ENCODE data around the gene ZNF865. TPM values are rescaled to one million over a fixed set of nuclear protein-coding genes. Genes with fewer than 3 reads are reported as not detected.

ZNF865 gene
- total RNA-seq, 1 experiment from 2014 or later: 5.5 TPM

GRCh38 chr19:55611300-55611982 is 6.0 kb downstream of the ZNF865 start:
- H3K4me2 ChIP-seq (ENCODE audit: low read length): no peak overlapping the region
- H3K9me2 ChIP-seq (replicated peaks; ENCODE audit: low read length): no peaks in the 10 kb centered on the region
- H3K4me3 ChIP-seq (ENCODE audit: low read length): no peak overlapping the region
- intact Hi-C loops (cut with micrococcal nuclease): no loop called here
- TF ChIP-seq EZH2 (IDR thresholded peaks at IDR 0.05; ENCODE audit: low read length, unreplicated experiment) (no peak), EZH2phosphoT487 (IDR thresholded peaks at IDR 0.05; ENCODE audit: borderline replicate concordance, low read length) (no peak), CTCF (conservative IDR thresholded peaks at IDR 0.05; ENCODE audit: low read depth, low read length) (no peak)
- ChIA-PET POLR2A (ENCODE audit: unreplicated experiment) (no interaction called here), CTCF (no interaction called here)
- no peaks in the 10 kb centered on the region for H3K9me3 ChIP-seq (ENCODE audit: low read length)
- peaks cover 24% of the 10 kb centered on the region for H3K79me2 ChIP-seq (ENCODE audit: low read length)
- peaks cover 7% of the 10 kb centered on the region; the same call in 1 of the 2 replicates for H3K4me1 ChIP-seq (ENCODE audit: insufficient read depth, low read length)
- BruUV-seq (replicated peaks): no TSS peak
- DNase-seq (no peak), ATAC-seq (no peak)
- H2AFZ ChIP-seq (ENCODE audit: low read length): no peak overlapping the region
- no peaks in the 10 kb centered on the region for H3K27me3 ChIP-seq (ENCODE audit: low read length)
- no peaks in the 10 kb centered on the region for H3F3A ChIP-seq (ENCODE audit: low read length, unreplicated experiment)
- no peaks in the 10 kb centered on the region; the same call in 1 of the 2 replicates for H4K20me1 ChIP-seq (ENCODE audit: low read length)
- H3K9ac ChIP-seq (ENCODE audit: low read length): no peak overlapping the region
- H3K36me3 ChIP-seq (ENCODE audit: low read depth, low read length): no peaks in the 10 kb centered on the region; the same call in 1 of the 2 replicates
- no peak overlapping the region for H3K27ac ChIP-seq (ENCODE audit: low read length)

- Histone ChIP-seq H3K27me3 (ENCODE audit: low read length) (no peaks in the 10 kb centered on the region), H3K4me1 (ENCODE audit: insufficient read depth, low read length) (0 out of 2 replicates have a peak, but pooled peaks cover under 1% of the 10 kb centered on the region), H3K4me3 (ENCODE audit: low read length) (no peak overlapping the region), H3K4me2 (ENCODE audit: low read length) (no peak overlapping the region), H3K27ac (ENCODE audit: low read length) (no peak overlapping the region), H3K9me3 (ENCODE audit: low read length) (no peaks in the 10 kb centered on the region), H2AFZ (ENCODE audit: low read length) (no peak overlapping the region), H3K79me2 (ENCODE audit: low read length) (peaks cover 18% of the 10 kb centered on the region), H3F3A (ENCODE audit: low read length, unreplicated experiment) (no peaks in the 10 kb centered on the region), H3K9ac (ENCODE audit: low read length) (no peak overlapping the region), H3K9me2 (replicated peaks; ENCODE audit: low read length) (no peaks in the 10 kb centered on the region), H3K36me3 (ENCODE audit: low read depth, low read length) (no peaks in the 10 kb centered on the region; the same call in 1 of the 2 replicates), H4K20me1 (ENCODE audit: low read length) (no peaks in the 10 kb centered on the region; the same call in 1 of the 2 replicates)
- no peak for DNase-seq
- ChIA-PET POLR2A (ENCODE audit: unreplicated experiment) (no interaction called here), CTCF (no interaction called here)
- no TSS peak for BruUV-seq (replicated peaks)
- intact Hi-C loops (cut with micrococcal nuclease): no loop called here
- no peak for ATAC-seq
- TF ChIP-seq CTCF (conservative IDR thresholded peaks at IDR 0.05; ENCODE audit: low read depth, low read length): no peak
- no peak for TF ChIP-seq EZH2 (IDR thresholded peaks at IDR 0.05; ENCODE audit: low read length, unreplicated experiment)
- TF ChIP-seq EZH2phosphoT487 (IDR thresholded peaks at IDR 0.05; ENCODE audit: borderline replicate concordance, low read length): no peak
These were observed 6.7 kb downstream of the ZNF865 start for GRCh38 chr19:55611983-55612645.

- ChIA-PET POLR2A (ENCODE audit: unreplicated experiment) (no interaction called here), CTCF (no interaction called here)
- Histone ChIP-seq H3K9me3 (ENCODE audit: low read length) (no peaks in the 10 kb centered on the region), H3K4me2 (ENCODE audit: low read length) (no peak overlapping the region), H2AFZ (ENCODE audit: low read length) (no peak overlapping the region), H3K4me3 (ENCODE audit: low read length) (no peak overlapping the region), H3K9ac (ENCODE audit: low read length) (no peak overlapping the region), H3F3A (ENCODE audit: low read length, unreplicated experiment) (no peaks in the 10 kb centered on the region), H3K36me3 (ENCODE audit: low read depth, low read length) (no peaks in the 10 kb centered on the region; the same call in 1 of the 2 replicates), H4K20me1 (ENCODE audit: low read length) (no peaks in the 10 kb centered on the region; the same call in 1 of the 2 replicates), H3K9me2 (replicated peaks; ENCODE audit: low read length) (no peaks in the 10 kb centered on the region), H3K4me1 (ENCODE audit: insufficient read depth, low read length) (no peaks in the 10 kb centered on the region), H3K79me2 (ENCODE audit: low read length) (peaks cover 8% of the 10 kb centered on the region; the same call in 1 of the 2 replicates), H3K27me3 (ENCODE audit: low read length) (no peaks in the 10 kb centered on the region), H3K27ac (ENCODE audit: low read length) (no peak overlapping the region)
- DNase-seq: no peak
- intact Hi-C loops (cut with micrococcal nuclease): no loop called here
- no peak for ATAC-seq
- TF ChIP-seq CTCF (conservative IDR thresholded peaks at IDR 0.05; ENCODE audit: low read depth, low read length) (no peak), EZH2phosphoT487 (IDR thresholded peaks at IDR 0.05; ENCODE audit: borderline replicate concordance, low read length) (no peak), EZH2 (IDR thresholded peaks at IDR 0.05; ENCODE audit: low read length, unreplicated experiment) (no peak)
- BruUV-seq (replicated peaks): no TSS peak
These were observed 7.9 kb downstream of the ZNF865 start for GRCh38 chr19:55613396-55613795.

All from PC-3 (cell line).